Measurements from ENCODE around the gene GRPEL1. TPM values are rescaled to one million over a fixed set of nuclear protein-coding genes. Genes with fewer than 3 reads are reported as not detected.

The GRPEL1 gene
- polyA plus RNA-seq, 3 donors = 44.1 to 49.6 (median 45.4) TPM

DNA sequence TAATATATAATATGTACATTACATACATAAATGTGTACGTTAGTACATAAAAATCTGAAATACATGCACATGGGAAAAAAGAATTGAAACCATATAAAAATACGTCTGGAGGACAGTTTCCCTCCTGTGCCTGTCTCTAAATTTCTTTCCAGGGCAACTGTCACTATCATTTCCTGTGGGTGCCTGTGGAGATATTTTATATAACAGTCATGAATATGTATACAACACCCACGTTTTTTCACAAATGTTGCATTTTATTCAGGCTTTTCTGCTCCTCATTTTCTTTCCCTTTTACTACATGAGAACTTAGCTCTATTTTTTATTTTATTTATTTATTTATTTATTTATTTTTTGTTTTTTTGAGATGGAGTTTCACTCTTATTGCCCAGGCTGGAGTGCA lies 24.2 kb upstream of the GRPEL1 start:
- no CpG with 5 or more reads among the region's 3 CpGs for WGBS (ENCODE audit: insufficient coverage)
- Histone ChIP-seq H2AFZ (ENCODE audit: insufficient read depth, low read depth, low read length, poor library complexity, severe bottlenecking) (no peak overlapping the region), H3K4me3 (replicated peaks in 1 of 3; ENCODE audit: low read depth in 2 of 3, low read length in 3 of 3) (no peak overlapping the region), H4K20me1 (ENCODE audit: insufficient read depth, low read length) (no peaks in the 10 kb centered on the region), H3K27ac (ENCODE audit: low read depth in 1 of 2, low read length in 2 of 2) (no peak overlapping the region), H3K79me2 (ENCODE audit: insufficient read depth, low read length) (no peaks in the 10 kb centered on the region), H3K27me3 (ENCODE audit: control insufficient read depth in 2 of 2, insufficient read depth in 2 of 2, low read length in 2 of 2) (peaks cover 0 to 13% of the 10 kb centered on the region in 2 donors), H3K36me3 (replicated peaks in 1 of 2; ENCODE audit: control insufficient read depth in 1 of 2, insufficient read depth in 2 of 2, low read length in 2 of 2) (no peaks in the 10 kb centered on the region), H3K4me1 (ENCODE audit: control insufficient read depth in 1 of 2, insufficient read depth in 2 of 2, low read length in 2 of 2) (no peaks in the 10 kb centered on the region), H3K9ac (ENCODE audit: insufficient read depth, low read length, poor library complexity, severe bottlenecking) (no peak overlapping the region), H3K4me2 (replicated peaks; ENCODE audit: extremely low read depth, low read length, poor library complexity, severe bottlenecking) (no peak overlapping the region), H3K9me3 (replicated peaks in 1 of 2; ENCODE audit: control insufficient read depth in 1 of 2, insufficient read depth in 1 of 2, low read length in 2 of 2) (no peaks in the 10 kb centered on the region)
- intact Hi-C loops (cut with micrococcal nuclease) = no loop called here
- no peak for DNase-seq
- H3K4me3 Mint-ChIP-seq = no peak overlapping the region
- no peaks in the 10 kb centered on the region for H3K4me1 Mint-ChIP-seq
- no peaks in the 10 kb centered on the region for H3K36me3 Mint-ChIP-seq
- H3K27me3 Mint-ChIP-seq (ENCODE audit: low read depth in 3 of 3) = peaks cover 14 to 38% (median 18%) of the 10 kb centered on the region in 3 donors
- H3K9me3 Mint-ChIP-seq = peaks cover 0 to 4% (median 0%) of the 10 kb centered on the region in 7 donors
- TF ChIP-seq, protein P1, sequence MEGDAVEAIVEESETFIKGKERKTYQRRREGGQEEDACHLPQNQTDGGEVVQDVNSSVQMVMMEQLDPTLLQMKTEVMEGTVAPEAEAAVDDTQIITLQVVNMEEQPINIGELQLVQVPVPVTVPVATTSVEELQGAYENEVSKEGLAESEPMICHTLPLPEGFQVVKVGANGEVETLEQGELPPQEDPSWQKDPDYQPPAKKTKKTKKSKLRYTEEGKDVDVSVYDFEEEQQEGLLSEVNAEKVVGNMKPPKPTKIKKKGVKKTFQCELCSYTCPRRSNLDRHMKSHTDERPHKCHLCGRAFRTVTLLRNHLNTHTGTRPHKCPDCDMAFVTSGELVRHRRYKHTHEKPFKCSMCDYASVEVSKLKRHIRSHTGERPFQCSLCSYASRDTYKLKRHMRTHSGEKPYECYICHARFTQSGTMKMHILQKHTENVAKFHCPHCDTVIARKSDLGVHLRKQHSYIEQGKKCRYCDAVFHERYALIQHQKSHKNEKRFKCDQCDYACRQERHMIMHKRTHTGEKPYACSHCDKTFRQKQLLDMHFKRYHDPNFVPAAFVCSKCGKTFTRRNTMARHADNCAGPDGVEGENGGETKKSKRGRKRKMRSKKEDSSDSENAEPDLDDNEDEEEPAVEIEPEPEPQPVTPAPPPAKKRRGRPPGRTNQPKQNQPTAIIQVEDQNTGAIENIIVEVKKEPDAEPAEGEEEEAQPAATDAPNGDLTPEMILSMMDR (IDR thresholded peaks at IDR 0.05) = no peak
- no peak overlapping the region for H3K27ac Mint-ChIP-seq

DNA sequence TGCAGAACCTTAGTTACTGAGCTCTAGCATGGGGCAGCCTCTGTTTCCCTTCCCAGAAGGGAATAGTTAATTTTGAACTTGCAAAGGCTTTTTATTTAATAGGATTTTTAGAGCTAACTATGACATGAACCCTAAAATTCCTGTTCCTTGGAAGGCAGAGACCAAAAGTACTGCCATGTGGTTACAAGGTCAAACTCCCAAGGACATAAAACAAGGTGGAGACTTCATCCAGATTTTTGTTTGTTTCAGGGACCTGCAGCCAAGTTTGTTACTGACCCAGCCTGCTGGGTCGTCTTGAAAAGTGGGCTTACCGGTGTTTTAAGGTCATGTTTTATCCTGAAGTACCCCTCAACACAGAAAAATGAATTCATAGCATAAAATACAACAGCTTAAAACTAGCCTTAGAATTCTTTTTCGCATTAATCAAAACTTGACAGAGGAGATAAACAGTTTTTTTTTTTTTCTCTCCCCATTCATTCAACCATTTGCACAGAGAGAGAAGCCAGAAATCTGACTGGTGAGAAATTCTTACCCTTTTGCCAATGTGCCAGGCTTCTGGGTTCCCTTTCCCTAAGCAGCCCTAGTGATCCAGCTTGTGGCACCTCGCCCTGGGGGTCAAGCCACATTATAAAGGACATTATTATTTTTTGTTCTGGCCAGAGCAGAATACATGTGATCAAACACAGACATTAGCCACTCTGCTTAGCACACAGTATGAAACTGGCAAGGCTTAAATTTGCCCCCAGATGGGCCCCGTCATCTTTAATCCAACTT lies 21.5 kb upstream of the GRPEL1 start:
- H3K9me3 ChIP-seq (replicated peaks in 1 of 2; ENCODE audit: control insufficient read depth in 1 of 2, insufficient read depth in 1 of 2, low read length in 2 of 2) = peaks cover 0 to 5% of the 10 kb centered on the region in 2 donors
- Mint-ChIP-seq H3K4me1 (peaks cover 2% of the 10 kb centered on the region), H3K9me3 (peaks cover 0 to 14% (median 6%) of the 10 kb centered on the region in 7 donors), H3K4me3 (no peak overlapping the region), H3K27ac (no peak overlapping the region), H3K36me3 (no peaks in the 10 kb centered on the region), H3K27me3 (ENCODE audit: low read depth in 3 of 3) (peaks cover 21 to 54% (median 32%) of the 10 kb centered on the region in 3 donors)
- DNase-seq = no peak
- no peaks in the 10 kb centered on the region for H3K36me3 ChIP-seq (replicated peaks in 1 of 2; ENCODE audit: control insufficient read depth in 1 of 2, insufficient read depth in 2 of 2, low read length in 2 of 2)
- no peaks in the 10 kb centered on the region for H3K4me1 ChIP-seq (ENCODE audit: control insufficient read depth in 1 of 2, insufficient read depth in 2 of 2, low read length in 2 of 2)
- no peaks in the 10 kb centered on the region for H3K79me2 ChIP-seq (ENCODE audit: insufficient read depth, low read length)
- TF ChIP-seq, protein P1 (IDR thresholded peaks at IDR 0.05) = no peak
- H3K4me2 ChIP-seq (replicated peaks; ENCODE audit: extremely low read depth, low read length, poor library complexity, severe bottlenecking) = no peak overlapping the region
- no peaks in the 10 kb centered on the region for H4K20me1 ChIP-seq (ENCODE audit: insufficient read depth, low read length)
- H3K27me3 ChIP-seq (ENCODE audit: control insufficient read depth in 2 of 2, insufficient read depth in 2 of 2, low read length in 2 of 2) = peaks cover 3 to 28% of the 10 kb centered on the region in 2 donors
- H3K9ac ChIP-seq (ENCODE audit: insufficient read depth, low read length, poor library complexity, severe bottlenecking) = no peak overlapping the region
- H3K27ac ChIP-seq (ENCODE audit: low read depth in 1 of 2, low read length in 2 of 2) = no peak overlapping the region
- intact Hi-C loops (cut with micrococcal nuclease) = no loop called here
- no peak overlapping the region for H2AFZ ChIP-seq (ENCODE audit: insufficient read depth, low read depth, low read length, poor library complexity, severe bottlenecking)
- 93% methylated on average over 2 of the region's 5 CpGs for WGBS (ENCODE audit: insufficient coverage)
- H3K4me3 ChIP-seq (replicated peaks in 1 of 3; ENCODE audit: low read depth in 2 of 3, low read length in 3 of 3) = no peak overlapping the region

All from CD14-positive monocyte (primary cell).